Myometrial cell (primary cell): ENCODE data around the gene ROS1. TPM values are rescaled to one million over a fixed set of nuclear protein-coding genes. Genes with fewer than 3 reads are reported as not detected.

ENCODE experiments used
- total RNA-seq: library from RNA; depleted of rRNA; stranded (reverse); fragments of >200 nt; gene quantifications from 2 replicates; pipeline ENCODE4 v1.2.3, GENCODE V29; 2015

ROS1 gene
- total RNA-seq, result 0.86 and 1.2 TPM in 2 replicates

GRCh38 chr6:117425431-117426153, at the start of gene ROS1:
Gene ROS1, minus strand, starts transcription at chr6:117425942. Its CDS starts 286 bp downstream, at chr6:117425656.

GRCh38 chr6:117265410-117266256, 160.1 kb downstream of the ROS1 start, which contains the start of gene VGLL2:
Gene VGLL2, plus strand, starts transcription at chr6:117265558. Its CDS starts 206 bp downstream, at chr6:117265764.

Other genes starting within 250 kb of the ROS1 start
- gene VGLL2, start 160.4 kb downstream of the ROS1 start, total RNA-seq, result not detected in 2 replicates
- gene DCBLD1, start 56.7 kb upstream of the ROS1 start, total RNA-seq, result 73.8 and 100.0 TPM in 2 replicates
- gene GOPC, start 176.6 kb upstream of the ROS1 start, total RNA-seq, result 37.5 and 53.7 TPM in 2 replicates
- gene NUS1, start 249.5 kb upstream of the ROS1 start, total RNA-seq, result 13.5 and 21.4 TPM in 2 replicates